Ectodermal cell (in vitro differentiated cells): ENCODE measurements around the gene PDK1.
"Not testable (repeated sequence)": the region's sequence is repeated elsewhere in the genome, so short reads cannot be mapped to it uniquely, and the experiment has no call there.

Experiments
- H3K27ac ChIP-seq: 2 replicates; pipeline ENCODE4 v1.7.0; 2013; ENCODE audit warnings: mild to moderate bottlenecking, low read depth, low read length; ENCODE audit not compliant: insufficient read depth, poor library complexity, severe bottlenecking
- H3K27me3 ChIP-seq: 2 replicates; pipeline ENCODE4 v1.7.0; 2013; ENCODE audit warnings: mild to moderate bottlenecking, low read length; ENCODE audit not compliant: insufficient read depth, control insufficient read depth, poor library complexity, severe bottlenecking
- H3K36me3 ChIP-seq: one replicate; pipeline ENCODE4 v1.7.0; 2013; ENCODE audit warnings: low read length; ENCODE audit not compliant: control insufficient read depth, insufficient read depth
- H3K4me1 ChIP-seq: one replicate; pipeline ENCODE4 v1.7.0; 2013; ENCODE audit warnings: low read length; ENCODE audit not compliant: control insufficient read depth, insufficient read depth
- H3K4me3 ChIP-seq: 2 replicates; pipeline ENCODE4 v1.7.0; 2013; ENCODE audit warnings: low read depth, low read length, control low read depth; ENCODE audit not compliant: insufficient read depth
- H3K9me3 ChIP-seq: 2 replicates; pipeline ENCODE4 v1.7.0; 2013; ENCODE audit warnings: mild to moderate bottlenecking, low read length, moderate library complexity; ENCODE audit not compliant: control insufficient read depth
- WGBS, 2 experiments: methylation state at CpG; one replicate each; pipeline ENCODE4 v1.1.7; 2013; ENCODE audit warnings: missing lambda C conversion rate in 2 of 2; 5-methylcytosine and 5-hydroxymethylcytosine counted together

The PDK1 gene

DNA sequence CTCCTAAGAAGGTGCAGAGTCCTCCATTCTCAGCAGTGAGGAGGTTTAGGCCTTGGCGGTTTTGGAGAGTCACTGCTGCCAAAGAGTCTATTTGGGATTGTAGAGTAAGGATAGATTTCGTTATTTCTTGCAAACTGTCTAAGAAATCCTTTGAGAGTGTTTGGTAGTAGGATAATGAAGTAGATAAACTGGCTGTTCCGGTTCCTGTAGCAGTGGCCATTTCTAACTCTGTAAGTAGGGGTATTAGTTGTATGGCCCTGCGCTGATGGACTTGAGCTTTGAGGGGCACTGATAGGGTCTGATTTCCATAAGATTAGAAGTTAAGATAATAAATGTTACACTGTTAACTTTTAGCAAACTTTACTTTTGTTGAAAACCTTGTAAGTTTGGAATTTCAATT is 35.5 kb downstream of the PDK1 start:
- H3K4me1 ChIP-seq, H3K4me3 ChIP-seq, H3K9me3 ChIP-seq, H3K27ac ChIP-seq, H3K27me3 ChIP-seq: not testable (repeated sequence)
- WGBS, 2 experiments: 97% methylated on average over 4 of the region's 4 CpGs
- H3K36me3 ChIP-seq: peaks cover 14% of the 10 kb centered on the region

DNA sequence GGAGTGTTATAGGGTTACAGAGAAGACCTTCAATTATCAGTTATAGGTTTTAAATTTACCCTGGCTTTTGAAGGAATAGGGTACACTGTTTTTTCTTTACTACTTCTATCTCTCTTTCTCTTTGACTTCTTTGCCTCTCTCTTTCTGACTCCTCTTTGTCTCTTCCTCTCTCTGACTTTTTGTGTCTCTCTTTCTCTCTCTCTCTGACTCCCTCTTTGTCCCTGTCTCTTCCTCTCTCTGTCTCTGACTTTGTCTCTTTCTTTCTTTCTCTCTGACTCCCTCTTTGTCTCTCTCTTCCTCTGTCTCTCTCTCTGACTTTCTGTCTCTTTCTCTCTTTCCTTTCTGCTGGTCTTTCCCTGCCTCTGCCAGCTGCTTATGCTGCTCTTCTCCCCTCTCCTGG is 36.3 kb downstream of the PDK1 start:
- peaks cover 19% of the 10 kb centered on the region for H3K36me3 ChIP-seq
- H3K27me3 ChIP-seq, H3K4me1 ChIP-seq, H3K9me3 ChIP-seq, H3K27ac ChIP-seq, H3K4me3 ChIP-seq: not testable (repeated sequence)

DNA sequence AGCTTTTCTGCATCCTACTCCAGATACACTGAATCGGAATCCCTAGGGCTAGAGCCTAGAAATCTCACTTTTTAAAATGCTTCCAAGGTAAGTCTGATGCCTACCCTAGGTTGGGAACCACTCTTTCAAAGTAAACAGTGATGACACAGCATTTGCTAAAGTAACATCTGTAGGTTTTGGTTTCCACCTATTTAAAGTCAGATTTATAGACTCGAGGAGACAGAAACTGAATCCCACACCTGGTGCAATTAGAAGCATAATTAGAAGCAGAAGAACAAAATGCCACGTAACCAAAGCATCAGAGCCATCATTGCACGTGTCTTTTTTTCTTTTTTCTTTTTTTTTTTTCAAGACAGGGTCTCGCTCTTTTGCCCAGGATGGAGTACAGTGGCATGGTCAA is 40.9 kb downstream of the PDK1 start:
- 82 to 84% methylated on average over 5 of the region's 5 CpGs for WGBS, 2 experiments
- H3K27me3 ChIP-seq: no peaks in the 10 kb centered on the region

DNA sequence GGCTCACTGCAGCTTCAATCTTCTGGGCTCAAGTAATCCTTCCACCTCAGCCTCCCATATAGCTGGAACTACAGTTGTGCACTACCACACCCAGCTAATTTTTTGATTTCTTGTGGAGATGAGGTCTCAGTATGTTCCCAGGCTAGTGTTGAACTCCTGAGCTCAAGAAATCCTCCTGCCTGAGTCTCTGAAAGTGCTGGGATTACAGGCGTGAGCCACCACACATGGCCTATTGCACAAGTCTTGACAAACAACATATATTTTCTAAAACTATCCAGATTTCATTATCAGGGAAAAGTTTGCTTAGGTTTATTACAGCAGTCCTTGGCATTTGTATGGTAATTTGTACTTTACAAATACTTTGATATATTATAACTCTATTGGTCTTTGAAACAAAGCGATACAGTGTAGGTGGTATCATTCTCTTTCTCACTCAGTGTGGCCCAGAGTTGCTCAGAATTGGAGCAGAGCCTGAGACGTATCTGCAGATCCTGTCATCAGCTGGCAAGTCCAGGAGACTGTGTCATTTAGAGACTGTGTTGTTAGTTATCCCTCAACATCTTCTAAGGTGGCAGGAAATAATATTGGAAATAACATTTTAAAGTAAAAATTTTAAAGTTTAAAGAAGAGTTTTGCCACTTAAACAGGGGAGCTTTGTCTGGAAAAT is 41.4 kb downstream of the PDK1 start:
- Histone ChIP-seq H3K36me3 (peaks cover 18% of the 10 kb centered on the region), H3K4me3 (no peak overlapping the region)

More for the DNA sequence above, 40.9 kb downstream of the PDK1 start:
- no peak overlapping the region for H3K4me3 ChIP-seq
- no peaks in the 10 kb centered on the region for H3K4me1 ChIP-seq
- H3K27ac ChIP-seq: no peak overlapping the region
- H3K9me3 ChIP-seq: no peaks in the 10 kb centered on the region
- peaks cover 18% of the 10 kb centered on the region for H3K36me3 ChIP-seq

DNA sequence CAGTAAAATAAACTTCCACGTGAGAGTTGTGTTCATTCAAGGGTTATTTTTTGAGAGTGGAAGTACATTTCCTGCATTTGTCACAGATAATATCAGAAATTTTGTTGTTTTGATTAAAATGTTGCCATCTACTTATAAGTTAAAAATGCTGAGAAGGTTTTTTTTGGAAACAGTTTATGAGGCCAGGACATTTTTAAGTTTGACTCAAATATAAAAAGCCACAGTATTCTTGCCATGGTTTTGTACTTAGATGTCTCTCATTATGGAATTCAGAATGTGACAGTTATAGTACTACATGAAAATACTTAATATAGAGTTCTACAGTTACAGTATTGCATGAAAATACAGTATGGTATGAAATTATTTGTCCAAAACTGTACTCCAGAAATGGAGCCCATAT is 44.1 kb downstream of the PDK1 start:
- H3K4me1 ChIP-seq: no peaks in the 10 kb centered on the region
- H3K27ac ChIP-seq: no peak overlapping the region
- peaks cover 11% of the 10 kb centered on the region for H3K36me3 ChIP-seq
- H3K9me3 ChIP-seq: no peaks in the 10 kb centered on the region
- H3K27me3 ChIP-seq: no peaks in the 10 kb centered on the region
- 88% methylated on average over 1 of the region's 1 CpG; no CpG with 5 or more reads in 1 of the 2 experiments for WGBS, 2 experiments
- no peak overlapping the region for H3K4me3 ChIP-seq

More for the DNA sequence above, 41.4 kb downstream of the PDK1 start:
- Histone ChIP-seq H3K27me3 (no peaks in the 10 kb centered on the region), H3K27ac (no peak overlapping the region), H3K9me3 (no peaks in the 10 kb centered on the region), H3K4me1 (no peaks in the 10 kb centered on the region)
- 92 to 95% methylated on average over 3 of the region's 3 CpGs for WGBS, 2 experiments

DNA sequence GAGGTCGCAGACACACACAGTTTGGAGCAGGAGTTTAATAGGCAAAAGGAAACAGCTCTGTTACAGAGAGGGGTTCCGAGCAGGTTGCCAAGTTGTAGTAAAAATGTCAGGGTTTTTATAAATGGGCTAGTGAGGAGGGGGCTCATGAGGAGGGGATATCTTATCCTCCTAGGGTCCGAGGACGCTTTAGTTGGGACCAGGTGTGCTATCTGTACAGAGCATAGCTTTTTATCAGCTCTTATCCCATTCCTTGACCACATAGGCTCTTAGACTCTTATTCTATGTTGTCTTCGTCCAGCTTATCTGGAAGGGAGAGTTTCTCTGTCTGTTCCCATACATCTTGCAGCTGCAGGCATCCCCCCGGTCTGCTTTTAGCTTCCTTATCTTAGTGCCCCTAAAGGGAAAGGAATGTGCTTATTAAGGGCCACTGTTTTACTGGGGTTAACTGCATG is 44.7 kb downstream of the PDK1 start:
- H3K27me3 ChIP-seq: no peaks in the 10 kb centered on the region
- no peak overlapping the region for H3K27ac ChIP-seq
- no peak overlapping the region for H3K4me3 ChIP-seq
- H3K36me3 ChIP-seq: peaks cover 11% of the 10 kb centered on the region
- no peaks in the 10 kb centered on the region for H3K9me3 ChIP-seq
- no peaks in the 10 kb centered on the region for H3K4me1 ChIP-seq
- 81% methylated on average over 6 of the region's 6 CpGs for WGBS, 2 experiments

DNA sequence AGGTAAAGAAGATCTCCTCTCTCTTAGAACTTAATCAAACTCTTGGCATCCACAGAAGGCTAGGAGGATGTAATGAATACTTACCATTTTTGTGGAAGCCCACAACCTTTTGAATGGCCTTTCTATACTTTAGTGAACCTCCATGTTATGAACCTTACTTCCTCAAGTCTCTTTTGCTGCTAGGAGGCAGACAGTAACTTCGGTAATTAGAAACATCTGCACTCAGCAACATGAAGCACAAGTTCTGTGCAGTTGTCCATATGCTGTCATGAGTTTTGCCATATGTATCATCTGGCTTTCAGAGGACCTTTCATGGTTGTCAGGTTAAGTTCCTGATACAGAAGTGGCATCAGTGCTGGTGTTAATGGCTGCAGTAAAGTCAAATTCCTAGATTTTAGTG is 50.4 kb downstream of the PDK1 start:
- no peaks in the 10 kb centered on the region for H3K36me3 ChIP-seq
- no peaks in the 10 kb centered on the region for H3K4me1 ChIP-seq
- WGBS, 2 experiments: 92 to 97% methylated on average over 1 of the region's 1 CpG
- H3K4me3 ChIP-seq: no peak overlapping the region
- no peaks in the 10 kb centered on the region for H3K9me3 ChIP-seq
- H3K27ac ChIP-seq: no peak overlapping the region
- H3K27me3 ChIP-seq: no peaks in the 10 kb centered on the region

DNA sequence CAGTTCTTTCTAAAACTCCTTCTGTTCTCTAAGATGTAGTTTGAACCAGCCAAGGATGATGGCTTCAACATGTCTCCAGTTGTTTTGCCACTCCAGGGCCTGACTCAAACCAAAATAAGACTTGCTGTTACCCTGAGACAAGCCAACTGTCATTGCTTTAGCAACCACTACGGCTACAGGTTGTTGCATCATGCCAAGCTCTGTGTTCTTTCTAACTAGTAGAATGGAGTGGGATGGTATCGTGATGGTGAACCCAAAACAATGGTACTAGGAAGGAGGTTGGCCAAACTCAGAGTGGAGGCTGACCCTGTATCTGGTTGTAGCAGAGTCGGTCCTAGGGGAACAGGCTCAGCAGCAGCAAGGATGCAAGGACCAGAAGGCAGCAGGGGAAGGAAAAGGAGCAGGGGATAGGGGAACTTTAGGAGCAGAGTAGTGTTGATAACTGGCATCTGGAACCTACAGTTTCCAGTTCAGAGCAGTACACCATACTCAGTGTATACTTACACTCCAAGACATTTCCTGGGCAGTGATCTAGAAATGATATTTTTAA is 51.6 kb downstream of the PDK1 start:
- Histone ChIP-seq H3K27me3 (no peaks in the 10 kb centered on the region), H3K4me3 (no peak overlapping the region), H3K27ac (no peak overlapping the region), H3K36me3 (no peaks in the 10 kb centered on the region), H3K4me1 (no peaks in the 10 kb centered on the region), H3K9me3 (no peaks in the 10 kb centered on the region)
- 93 to 96% methylated on average over 3 of the region's 3 CpGs for WGBS, 2 experiments

DNA sequence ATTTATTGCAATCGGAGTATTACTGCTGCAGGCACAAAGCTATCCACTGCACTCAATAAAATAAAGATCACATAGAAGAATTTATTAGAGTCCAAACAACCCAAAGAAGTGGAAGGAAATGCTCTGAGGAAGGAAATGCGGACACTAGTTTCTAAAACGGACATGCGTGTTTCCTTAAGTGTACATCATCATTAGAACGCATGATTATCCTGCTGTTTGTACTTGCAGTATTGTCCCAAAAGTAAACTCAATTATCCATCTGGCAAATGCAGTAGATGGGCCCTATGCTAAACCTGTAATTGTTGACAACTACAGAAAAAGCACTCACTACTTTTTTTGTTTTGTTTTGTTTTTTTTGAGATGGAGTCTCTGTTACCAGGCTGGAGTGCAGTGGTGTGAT is 53.6 kb downstream of the PDK1 start:
- no peak overlapping the region for H3K4me3 ChIP-seq
- no peaks in the 10 kb centered on the region for H3K36me3 ChIP-seq
- H3K4me1 ChIP-seq: no peaks in the 10 kb centered on the region
- 92 to 95% methylated on average over 4 to 5 of the region's 5 CpGs for WGBS, 2 experiments
- H3K27ac ChIP-seq: no peak overlapping the region
- H3K9me3 ChIP-seq: no peaks in the 10 kb centered on the region
- H3K27me3 ChIP-seq: no peaks in the 10 kb centered on the region

DNA sequence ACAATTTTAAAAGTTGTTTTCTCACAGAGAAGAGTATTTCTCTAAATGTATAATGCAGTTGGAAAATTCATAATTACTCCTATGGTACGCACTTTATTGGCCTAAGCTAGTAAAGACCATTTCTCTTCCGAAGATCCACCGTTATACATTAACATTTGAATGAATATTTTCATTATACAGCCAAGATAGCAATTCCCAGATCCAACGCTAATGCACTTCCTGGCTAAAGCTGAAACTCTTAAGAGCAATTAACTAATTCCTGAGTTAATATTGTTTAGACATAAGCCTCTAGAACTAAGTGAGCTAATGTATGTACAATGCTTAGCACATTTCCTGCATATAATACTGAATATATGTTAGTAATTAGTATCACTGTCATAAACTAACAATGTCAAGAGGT is 56.2 kb downstream of the PDK1 start:
- Histone ChIP-seq H3K4me3 (no peak overlapping the region), H3K9me3 (no peaks in the 10 kb centered on the region), H3K27me3 (no peaks in the 10 kb centered on the region), H3K4me1 (no peaks in the 10 kb centered on the region), H3K36me3 (no peaks in the 10 kb centered on the region), H3K27ac (no peak overlapping the region)
- 99 to 100% methylated on average over 2 to 4 of the region's 4 CpGs for WGBS, 2 experiments
